Measurements from ENCODE around the gene CEP128.

CEP128 gene

DNA sequence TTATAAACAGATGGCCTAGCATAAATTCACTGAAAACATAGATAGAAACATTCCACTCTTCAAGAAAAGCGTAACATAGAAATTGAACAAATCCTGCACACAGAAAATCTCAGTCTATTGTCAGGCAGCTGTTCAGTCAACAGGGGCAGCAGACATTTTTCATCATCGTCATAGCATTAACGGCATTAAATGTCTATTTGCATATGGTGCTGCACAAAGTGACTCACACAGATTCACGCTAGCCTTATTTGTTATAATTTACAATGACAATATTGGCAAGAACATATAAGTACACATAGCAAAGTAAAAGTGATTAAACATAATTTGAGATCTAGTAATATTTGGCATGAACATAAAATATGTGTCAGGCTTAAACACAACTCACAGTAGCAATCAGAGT, 95.7 kb downstream of the CEP128 start:
- DNase-seq (ENCODE audit: low spot score in 2 of 2), result no peak
- H3K4me1 ChIP-seq, result peaks cover 18% of the 10 kb centered on the region
- H3K36me3 ChIP-seq (replicated peaks), result no peaks in the 10 kb centered on the region
- H3K27me3 ChIP-seq (ENCODE audit: low read depth), result no peaks in the 10 kb centered on the region
- H3K9me3 ChIP-seq, result no peaks in the 10 kb centered on the region
- H3K4me3 ChIP-seq, result no peak overlapping the region
- in situ Hi-C loops (cut with MboI; ENCODE audit: low sequenced_read_pairs), result no loop called here

DNA sequence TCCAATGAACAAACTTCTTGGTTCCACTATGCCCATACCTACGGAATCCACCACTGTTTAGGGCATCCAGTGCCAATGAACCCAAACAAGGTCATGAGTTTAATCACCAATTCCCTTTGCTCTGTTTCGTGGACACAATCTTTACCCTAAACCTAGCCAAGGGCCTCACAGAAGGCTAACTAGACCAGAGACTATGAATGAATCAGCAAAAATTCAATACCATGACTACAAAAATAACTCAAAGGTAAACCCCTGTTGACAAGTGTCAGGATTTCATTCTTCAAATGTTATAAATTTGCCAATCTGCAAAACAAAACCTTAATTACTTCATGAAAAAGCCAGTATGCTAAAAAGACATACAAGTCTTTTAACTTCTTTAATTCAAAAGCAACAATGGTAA, 96.7 kb downstream of the CEP128 start:
- peaks cover 18% of the 10 kb centered on the region for H3K4me1 ChIP-seq
- no peaks in the 10 kb centered on the region for H3K27me3 ChIP-seq (ENCODE audit: low read depth)
- no peaks in the 10 kb centered on the region for H3K9me3 ChIP-seq
- DNase-seq (ENCODE audit: low spot score in 2 of 2), result no peak
- in situ Hi-C loops (cut with MboI; ENCODE audit: low sequenced_read_pairs), result no loop called here
- H3K4me3 ChIP-seq, result no peak overlapping the region
- H3K36me3 ChIP-seq (replicated peaks), result no peaks in the 10 kb centered on the region

- no peaks in the 10 kb centered on the region for H3K27me3 ChIP-seq (ENCODE audit: low read depth)
- in situ Hi-C loops (cut with MboI; ENCODE audit: low sequenced_read_pairs), result no loop called here
- H3K9me3 ChIP-seq, result no peaks in the 10 kb centered on the region
- peaks cover 4% of the 10 kb centered on the region; the same call in 1 of the 2 replicates for H3K36me3 ChIP-seq (replicated peaks)
- H3K4me1 ChIP-seq, result peaks cover 6% of the 10 kb centered on the region
- H3K4me3 ChIP-seq, result no peak overlapping the region
- no peak for DNase-seq (ENCODE audit: low spot score in 2 of 2)
Measured at GRCh38 chr14:80839743-80840142, 101.8 kb downstream of the CEP128 start.

DNA sequence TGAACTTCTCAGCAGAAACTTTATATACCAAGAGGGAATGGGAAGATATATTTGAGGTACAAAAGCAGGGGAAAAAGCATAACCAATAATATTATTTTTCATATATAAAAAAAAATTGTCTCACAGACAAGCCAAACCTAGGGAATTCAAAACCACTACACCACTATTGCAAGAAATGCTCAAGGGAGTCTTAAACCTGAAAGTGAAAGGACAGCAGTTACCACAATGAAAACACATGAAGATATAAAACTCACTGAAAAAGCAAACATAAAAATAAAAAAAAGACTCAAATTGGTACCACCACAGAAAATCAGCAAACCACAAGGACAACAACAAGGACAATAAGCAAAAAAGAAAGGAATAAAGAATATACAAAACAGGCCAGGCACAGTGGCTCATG, 131.9 kb downstream of the CEP128 start:
- Histone ChIP-seq H3K36me3 (replicated peaks) (no peaks in the 10 kb centered on the region), H3K27me3 (ENCODE audit: low read depth) (no peaks in the 10 kb centered on the region), H3K4me1 (no peaks in the 10 kb centered on the region), H3K4me3 (no peak overlapping the region), H3K9me3 (no peaks in the 10 kb centered on the region)
- no peak for DNase-seq (ENCODE audit: low spot score in 2 of 2)
- in situ Hi-C loops (cut with MboI; ENCODE audit: low sequenced_read_pairs), result no loop called here

DNA sequence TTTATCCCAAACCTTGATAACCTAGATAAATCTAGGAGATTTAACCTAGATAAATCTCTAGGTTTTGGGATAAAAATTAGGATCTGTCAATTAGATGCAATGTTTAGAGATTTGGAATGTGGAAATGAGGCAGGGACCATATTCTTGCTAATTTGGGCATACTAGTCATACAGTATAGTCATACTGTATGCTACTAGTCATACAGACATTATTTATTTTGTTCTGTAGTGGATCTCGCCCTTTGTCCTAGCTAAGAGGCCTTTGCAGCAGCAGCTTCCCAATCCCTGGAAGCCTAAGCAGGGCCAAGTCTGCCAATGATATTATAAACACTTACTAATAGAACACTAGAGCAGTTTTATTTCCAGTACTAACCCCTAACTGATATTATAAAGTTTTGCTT, 136.4 kb downstream of the CEP128 start:
- Histone ChIP-seq H3K4me3 (no peak overlapping the region), H3K9me3 (no peaks in the 10 kb centered on the region), H3K36me3 (replicated peaks) (no peaks in the 10 kb centered on the region), H3K27me3 (ENCODE audit: low read depth) (no peaks in the 10 kb centered on the region), H3K4me1 (no peaks in the 10 kb centered on the region)
- no peak for DNase-seq (ENCODE audit: low spot score in 2 of 2)
- in situ Hi-C loops (cut with MboI; ENCODE audit: low sequenced_read_pairs), result no loop called here

- no peaks in the 10 kb centered on the region for H3K36me3 ChIP-seq (replicated peaks)
- no peaks in the 10 kb centered on the region for H3K4me1 ChIP-seq
- no peaks in the 10 kb centered on the region for H3K27me3 ChIP-seq (ENCODE audit: low read depth)
- H3K9me3 ChIP-seq, result no peaks in the 10 kb centered on the region
- no peak overlapping the region for H3K4me3 ChIP-seq
- DNase-seq (ENCODE audit: low spot score in 2 of 2), result no peak
- in situ Hi-C loops (cut with MboI; ENCODE audit: low sequenced_read_pairs), result no loop called here
Measured at GRCh38 chr14:80798878-80799277, 142.7 kb downstream of the CEP128 start.

DNA sequence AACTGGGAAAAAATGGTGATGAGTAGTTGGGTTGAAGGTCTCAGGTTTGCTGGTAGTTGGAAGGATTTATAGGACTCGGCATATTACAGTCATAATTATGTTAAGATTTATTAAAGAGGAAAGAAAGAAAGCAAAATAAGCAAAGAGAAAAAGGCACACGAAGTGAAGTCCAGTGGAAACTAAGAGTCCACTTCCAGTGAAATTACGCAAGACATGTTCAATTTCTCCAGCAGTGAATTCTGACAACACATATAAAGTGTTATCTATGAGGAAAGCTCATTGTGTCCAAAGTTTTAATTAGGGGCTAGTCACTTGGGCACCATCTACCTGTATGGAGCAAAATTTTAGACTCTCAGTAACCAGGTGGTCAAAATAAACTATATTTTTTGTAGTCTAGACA, 143.3 kb downstream of the CEP128 start:
- DNase-seq (ENCODE audit: low spot score in 2 of 2), result no peak
- H3K27me3 ChIP-seq (ENCODE audit: low read depth), result no peaks in the 10 kb centered on the region
- in situ Hi-C loops (cut with MboI; ENCODE audit: low sequenced_read_pairs), result no loop called here
- no peaks in the 10 kb centered on the region for H3K9me3 ChIP-seq
- no peak overlapping the region for H3K4me3 ChIP-seq
- H3K4me1 ChIP-seq, result no peaks in the 10 kb centered on the region
- H3K36me3 ChIP-seq (replicated peaks), result no peaks in the 10 kb centered on the region

DNA sequence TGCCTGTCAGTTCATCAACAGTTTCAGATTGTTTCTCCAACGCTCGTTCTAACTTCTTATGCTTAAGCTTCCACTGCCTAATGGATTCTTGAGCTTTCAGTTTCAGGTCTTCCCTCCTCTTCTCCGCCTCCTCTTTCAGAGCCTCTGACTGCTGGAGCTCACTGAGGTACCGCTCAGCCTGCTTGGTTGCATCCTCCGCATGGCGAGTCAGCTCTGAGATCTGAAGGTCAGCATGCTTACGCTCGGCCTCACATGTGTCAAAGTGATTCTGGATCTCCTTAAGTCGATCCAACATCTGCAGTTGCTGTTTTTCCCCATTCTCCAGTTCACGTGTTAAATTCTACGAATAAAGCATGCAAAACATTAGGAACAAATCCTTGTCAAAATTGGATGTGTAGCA, 148.8 kb downstream of the CEP128 start:
- no peak for DNase-seq (ENCODE audit: low spot score in 2 of 2)
- Histone ChIP-seq H3K4me3 (no peak overlapping the region), H3K27me3 (ENCODE audit: low read depth) (no peaks in the 10 kb centered on the region), H3K9me3 (no peaks in the 10 kb centered on the region), H3K36me3 (replicated peaks) (peaks cover 4% of the 10 kb centered on the region), H3K4me1 (no peaks in the 10 kb centered on the region)
- in situ Hi-C loops (cut with MboI; ENCODE audit: low sequenced_read_pairs), result no loop called here

- Histone ChIP-seq H3K4me3 (no peak overlapping the region), H3K4me1 (no peaks in the 10 kb centered on the region), H3K9me3 (no peaks in the 10 kb centered on the region), H3K27me3 (ENCODE audit: low read depth) (no peaks in the 10 kb centered on the region), H3K36me3 (replicated peaks) (peaks cover 4% of the 10 kb centered on the region)
- DNase-seq (ENCODE audit: low spot score in 2 of 2), result no peak
- in situ Hi-C loops (cut with MboI; ENCODE audit: low sequenced_read_pairs), result no loop called here
Measured at GRCh38 chr14:80787876-80788275, 153.7 kb downstream of the CEP128 start.

DNA sequence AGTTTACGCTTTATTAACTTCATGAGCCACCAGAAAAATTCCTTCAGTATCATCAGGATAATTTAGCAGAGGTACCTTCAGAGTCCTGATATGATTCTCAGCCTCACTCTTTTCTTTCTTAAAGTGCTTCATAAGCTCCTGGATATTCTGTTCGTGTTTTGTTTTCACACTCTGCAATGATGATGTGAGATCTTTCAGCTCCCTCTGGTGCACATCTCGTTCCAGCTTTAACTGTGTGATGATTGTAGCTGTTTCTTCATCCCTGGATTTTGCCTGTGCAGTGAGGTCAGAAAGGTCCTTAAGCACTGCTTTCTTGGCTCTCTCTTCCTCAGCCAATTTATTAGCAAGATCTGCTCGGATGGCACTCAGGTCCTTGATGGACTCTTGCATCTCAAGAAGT, 156.7 kb downstream of the CEP128 start:
- no peak for DNase-seq (ENCODE audit: low spot score in 2 of 2)
- H3K4me3 ChIP-seq, result no peak overlapping the region
- no peaks in the 10 kb centered on the region for H3K36me3 ChIP-seq (replicated peaks)
- no peaks in the 10 kb centered on the region for H3K4me1 ChIP-seq
- no peaks in the 10 kb centered on the region for H3K27me3 ChIP-seq (ENCODE audit: low read depth)
- in situ Hi-C loops (cut with MboI; ENCODE audit: low sequenced_read_pairs), result no loop called here
- no peaks in the 10 kb centered on the region for H3K9me3 ChIP-seq

DNA sequence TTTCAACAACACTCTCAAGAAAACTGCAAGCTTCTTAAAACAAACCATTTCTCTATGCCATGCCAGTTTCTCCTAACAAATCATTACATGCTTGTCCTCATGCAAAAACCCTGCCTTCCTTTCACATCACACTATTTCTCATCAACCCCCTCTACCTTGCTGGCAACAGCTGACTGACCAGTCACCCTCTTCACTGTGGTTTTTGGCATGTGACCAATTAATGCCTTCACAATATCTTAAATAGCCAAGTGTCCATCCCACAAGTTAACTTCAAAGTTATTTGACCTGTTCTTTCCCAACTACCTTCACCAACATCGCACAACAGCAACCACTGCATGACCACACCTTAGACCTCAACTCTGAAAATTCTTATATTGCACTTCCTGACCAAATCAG, 159.6 kb downstream of the CEP128 start:
- Histone ChIP-seq H3K9me3 (no peaks in the 10 kb centered on the region), H3K4me1 (no peaks in the 10 kb centered on the region), H3K27me3 (ENCODE audit: low read depth) (no peaks in the 10 kb centered on the region), H3K4me3 (no peak overlapping the region), H3K36me3 (replicated peaks) (no peaks in the 10 kb centered on the region)
- in situ Hi-C loops (cut with MboI; ENCODE audit: low sequenced_read_pairs), result no loop called here
- DNase-seq (ENCODE audit: low spot score in 2 of 2), result no peak

- no peaks in the 10 kb centered on the region for H3K27me3 ChIP-seq (ENCODE audit: low read depth)
- no peak overlapping the region for H3K4me3 ChIP-seq
- no peaks in the 10 kb centered on the region for H3K36me3 ChIP-seq (replicated peaks)
- no peak for DNase-seq (ENCODE audit: low spot score in 2 of 2)
- in situ Hi-C loops (cut with MboI; ENCODE audit: low sequenced_read_pairs), result no loop called here
- no peaks in the 10 kb centered on the region for H3K9me3 ChIP-seq
- no peaks in the 10 kb centered on the region for H3K4me1 ChIP-seq
Measured at GRCh38 chr14:80780500-80780899, 161.0 kb downstream of the CEP128 start.

DNA sequence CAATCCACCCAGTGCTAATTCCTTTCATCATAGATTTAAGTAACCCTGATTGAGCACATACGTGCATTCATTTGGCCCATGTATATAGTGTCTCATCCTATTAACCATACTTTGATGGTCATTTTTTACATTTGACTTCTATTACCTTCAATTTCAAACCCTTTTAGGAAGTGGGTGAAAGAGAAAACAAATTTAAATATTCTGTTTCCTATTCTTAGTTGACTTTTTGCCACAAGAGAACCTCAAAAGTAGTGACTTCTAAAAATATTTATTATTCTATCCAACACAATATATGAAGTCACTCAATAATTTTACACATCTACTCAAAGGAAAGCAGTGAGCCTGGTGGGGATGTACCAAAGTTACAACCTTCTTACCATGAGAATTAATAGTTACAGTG, 164.9 kb downstream of the CEP128 start:
- H3K4me3 ChIP-seq, result no peak overlapping the region
- H3K36me3 ChIP-seq (replicated peaks), result no peaks in the 10 kb centered on the region
- no peaks in the 10 kb centered on the region for H3K27me3 ChIP-seq (ENCODE audit: low read depth)
- in situ Hi-C loops (cut with MboI; ENCODE audit: low sequenced_read_pairs), result no loop called here
- H3K9me3 ChIP-seq, result no peaks in the 10 kb centered on the region
- peaks cover 4% of the 10 kb centered on the region; the same call in 1 of the 2 replicates for H3K4me1 ChIP-seq
- no peak for DNase-seq (ENCODE audit: low spot score in 2 of 2)

GRCh38 chr14:80776186-80776585, 165.4 kb downstream of the CEP128 start:
- Histone ChIP-seq H3K36me3 (replicated peaks) (no peaks in the 10 kb centered on the region), H3K4me3 (no peak overlapping the region), H3K9me3 (no peaks in the 10 kb centered on the region), H3K27me3 (ENCODE audit: low read depth) (no peaks in the 10 kb centered on the region), H3K4me1 (peaks cover 4% of the 10 kb centered on the region; the same call in 1 of the 2 replicates)
- in situ Hi-C loops (cut with MboI; ENCODE audit: low sequenced_read_pairs), result no loop called here
- DNase-seq (ENCODE audit: low spot score in 2 of 2), result no peak

GRCh38 chr14:80772504-80772903, 169.0 kb downstream of the CEP128 start:
- peaks cover 9% of the 10 kb centered on the region; the same call in 1 of the 2 replicates for H3K4me1 ChIP-seq
- no peaks in the 10 kb centered on the region for H3K9me3 ChIP-seq
- in situ Hi-C loops (cut with MboI; ENCODE audit: low sequenced_read_pairs), result no loop called here
- H3K36me3 ChIP-seq (replicated peaks), result no peaks in the 10 kb centered on the region
- DNase-seq (ENCODE audit: low spot score in 2 of 2), result no peak
- no peak overlapping the region for H3K4me3 ChIP-seq
- H3K27me3 ChIP-seq (ENCODE audit: low read depth), result no peaks in the 10 kb centered on the region

Measured in HAP-1 (cell line).